SU-DHL-6 (cell line): ENCODE measurements around the gene GRIK3.

ENCODE experiments used
- H2AFZ ChIP-seq: fragments of 200-600 bp; sonication (generic); 2 replicates; pipeline ENCODE4 v1.6.1; 2014; ENCODE audit warnings: low read depth, mild to moderate bottlenecking, moderate library complexity, mixed read lengths, antibody characterized with exemption, low read length; ENCODE audit not compliant: severe bottlenecking
- H3F3A ChIP-seq: fragments of 200-600 bp; shearing (Covaris generic); 2 replicates; pipeline ENCODE4 v1.6.0; 2016; ENCODE audit warnings: antibody characterized with exemption, mild to moderate bottlenecking; ENCODE audit not compliant: insufficient read depth
- H3K27ac ChIP-seq: fragments of 200-600 bp; sonication (generic); 2 replicates; pipeline ENCODE4 v1.5.1; 2016; ENCODE audit warnings: low read depth, mild to moderate bottlenecking, low read length, moderate library complexity, mixed read lengths
- H3K27me3 ChIP-seq: fragments of 200-600 bp; sonication (generic), shearing (Covaris generic); 2 replicates; pipeline ENCODE4 v1.6.0; 2014; ENCODE audit warnings: mild to moderate bottlenecking, low read length
- H3K36me3 ChIP-seq: fragments of 200-600 bp; sonication (generic); 2 replicates; pipeline ENCODE4 v1.6.1; 2014; ENCODE audit warnings: mild to moderate bottlenecking, low read length, mixed read lengths
- H3K4me2 ChIP-seq: fragments of 300-600, 200-600 bp; shearing (Covaris generic), sonication (generic); 2 replicates; pipeline ENCODE4 v1.6.0; 2014; ENCODE audit warnings: low read length, low read depth, mild to moderate bottlenecking; ENCODE audit not compliant: poor library complexity, severe bottlenecking
- H3K4me3 ChIP-seq: fragments of 200-600 bp; sonication (generic); 2 replicates; pipeline ENCODE4 v1.5.1; 2014; ENCODE audit warnings: antibody characterized with exemption, low read length, mild to moderate bottlenecking, mixed read lengths; ENCODE audit not compliant: insufficient read depth, poor library complexity, severe bottlenecking
- H3K79me2 ChIP-seq: fragments of 200-600 bp; sonication (generic); 2 replicates; pipeline ENCODE4 v1.6.1; 2014; ENCODE audit warnings: mild to moderate bottlenecking, low read length, moderate library complexity; ENCODE audit not compliant: insufficient read depth
- H3K9ac ChIP-seq: fragments of 200-600 bp; sonication (generic); 2 replicates; pipeline ENCODE4 v1.7.0; 2014; ENCODE audit warnings: mild to moderate bottlenecking, low read length
- H3K9me2 ChIP-seq: fragments of 200-600 bp; sonication (generic); replicated peaks from 2 replicates; pipeline ENCODE4 v1.6.1; 2014; ENCODE audit warnings: low read length; ENCODE audit not compliant: insufficient read depth
- H3K9me3 ChIP-seq: fragments of 200-600 bp; sonication (generic); 2 replicates; pipeline ENCODE4 v1.6.1; 2014; ENCODE audit warnings: low read length, mixed read lengths; ENCODE audit not compliant: insufficient read depth
- H4K20me1 ChIP-seq: fragments of 200-600 bp; sonication (generic); 2 replicates; pipeline ENCODE4 v1.6.1; 2014; ENCODE audit warnings: low read depth, mild to moderate bottlenecking, antibody characterized with exemption, low read length, moderate library complexity, mixed read lengths
- CTCF ChIP-seq: fragments of 200-600 bp; sonication (generic); IDR thresholded peaks from one replicate; pipeline ENCODE4 v1.5.1; 2017; ENCODE audit warnings: antibody characterized with exemption, mild to moderate bottlenecking, low read length, moderate library complexity; ENCODE audit not compliant: insufficient read depth, poor library complexity, severe bottlenecking
- EZH2phosphoT487 ChIP-seq: fragments of 200-600 bp; sonication (generic), shearing (Covaris generic); conservative IDR thresholded peaks from 2 replicates; pipeline ENCODE4 v1.6.1; 2018; ENCODE audit warnings: mild to moderate bottlenecking, antibody characterized with exemption, low read length, moderate library complexity, mixed read lengths

Gene GRIK3

GRCh38 chr1:36859926-36860325 lies 174.4 kb downstream of the GRIK3 start:
- no peak overlapping the region for H2AFZ ChIP-seq
- H3K27me3 ChIP-seq, result no peaks in the 10 kb centered on the region
- no peak overlapping the region for H3K4me3 ChIP-seq
- H3K79me2 ChIP-seq, result no peaks in the 10 kb centered on the region
- no peaks in the 10 kb centered on the region for H3K9me3 ChIP-seq
- no peak for TF ChIP-seq CTCF
- TF ChIP-seq EZH2phosphoT487, result no peak
- H3K9me2 ChIP-seq, result no peaks in the 10 kb centered on the region
- H3K4me2 ChIP-seq, result no peak overlapping the region
- no peak overlapping the region for H3K9ac ChIP-seq
- H3K36me3 ChIP-seq, result no peaks in the 10 kb centered on the region
- no peaks in the 10 kb centered on the region for H3F3A ChIP-seq
- no peak overlapping the region for H3K27ac ChIP-seq
- H4K20me1 ChIP-seq, result no peaks in the 10 kb centered on the region

- Histone ChIP-seq H3K36me3 (no peaks in the 10 kb centered on the region), H4K20me1 (no peaks in the 10 kb centered on the region), H3K4me3 (no peak overlapping the region), H3K4me2 (no peak overlapping the region), H3K27me3 (no peaks in the 10 kb centered on the region), H3K9me3 (no peaks in the 10 kb centered on the region), H3K9me2 (no peaks in the 10 kb centered on the region), H3K9ac (no peak overlapping the region), H3F3A (no peaks in the 10 kb centered on the region), H3K27ac (no peak overlapping the region), H2AFZ (no peak overlapping the region), H3K79me2 (no peaks in the 10 kb centered on the region)
- TF ChIP-seq CTCF, result no peak
- no peak for TF ChIP-seq EZH2phosphoT487
Observed at GRCh38 chr1:36858981-36859380, 175.3 kb downstream of the GRIK3 start.

- Histone ChIP-seq H2AFZ (no peak overlapping the region), H3K9ac (no peak overlapping the region), H3K36me3 (no peaks in the 10 kb centered on the region), H3K27me3 (no peaks in the 10 kb centered on the region), H3K9me3 (no peaks in the 10 kb centered on the region), H3K4me3 (no peak overlapping the region), H3F3A (no peaks in the 10 kb centered on the region), H4K20me1 (no peaks in the 10 kb centered on the region), H3K9me2 (no peaks in the 10 kb centered on the region), H3K4me2 (no peak overlapping the region), H3K27ac (no peak overlapping the region), H3K79me2 (no peaks in the 10 kb centered on the region)
- no peak for TF ChIP-seq CTCF
- no peak for TF ChIP-seq EZH2phosphoT487
Observed at GRCh38 chr1:36858553-36858952, 175.8 kb downstream of the GRIK3 start.
